Femur (tissue), 1 donor: ENCODE results near the gene FILIP1.

Source experiments
- DNase-seq: peaks from one replicate; pipeline ENCODE4 v3.0.0-alpha.2; 2017

Gene FILIP1

DNA sequence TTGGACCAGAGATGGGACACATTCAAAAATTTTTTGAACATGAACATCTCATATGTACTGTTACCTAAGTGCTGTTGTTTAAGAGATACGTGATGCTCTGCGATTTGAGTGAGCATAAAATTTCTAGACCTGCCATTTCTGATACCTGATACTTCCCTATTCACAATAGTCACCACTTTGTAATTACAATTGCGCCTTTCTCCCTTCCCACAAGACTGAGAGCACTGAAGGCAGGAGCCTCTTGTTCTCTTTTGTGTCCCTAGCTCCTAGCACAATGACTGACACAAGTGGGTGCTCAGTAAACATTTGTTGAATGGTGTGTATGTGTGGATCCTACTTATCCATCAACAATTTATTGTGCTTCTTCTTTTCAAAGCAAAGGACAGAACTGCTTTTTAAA is 116.2 kb downstream of the FILIP1 start:
- DNase-seq: no peak

DNA sequence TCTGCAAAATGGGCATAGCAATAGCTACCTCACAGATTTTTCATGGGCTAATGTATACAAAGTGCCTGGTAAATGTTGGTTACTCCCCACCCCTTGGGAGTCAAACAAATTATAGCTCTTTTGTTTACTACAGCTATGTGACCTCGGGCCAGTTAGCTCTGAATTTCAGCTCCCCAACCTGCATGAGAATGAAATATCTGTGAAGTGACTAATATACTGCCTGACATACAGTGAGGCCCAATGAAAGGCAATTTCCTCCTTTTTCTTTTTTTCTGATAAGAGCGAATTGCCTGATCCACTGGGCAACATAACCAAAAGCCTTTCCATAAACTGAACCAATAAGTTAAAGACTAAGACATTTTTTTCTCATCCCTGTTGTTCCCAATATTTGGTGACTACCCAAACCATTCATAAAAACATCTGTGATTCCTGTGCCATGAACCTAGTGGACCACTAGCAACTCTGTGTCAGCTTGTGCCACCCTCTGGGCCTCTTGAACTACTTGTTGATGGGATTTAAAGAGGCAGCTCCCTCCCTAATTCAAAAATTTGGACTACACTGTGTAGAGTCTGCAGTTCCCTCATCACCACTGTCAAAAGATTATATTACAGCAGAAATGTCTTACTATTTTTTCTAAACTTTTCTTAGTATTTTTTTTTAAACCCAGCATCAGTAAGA is 117.1 kb downstream of the FILIP1 start:
- no peak for DNase-seq

DNA sequence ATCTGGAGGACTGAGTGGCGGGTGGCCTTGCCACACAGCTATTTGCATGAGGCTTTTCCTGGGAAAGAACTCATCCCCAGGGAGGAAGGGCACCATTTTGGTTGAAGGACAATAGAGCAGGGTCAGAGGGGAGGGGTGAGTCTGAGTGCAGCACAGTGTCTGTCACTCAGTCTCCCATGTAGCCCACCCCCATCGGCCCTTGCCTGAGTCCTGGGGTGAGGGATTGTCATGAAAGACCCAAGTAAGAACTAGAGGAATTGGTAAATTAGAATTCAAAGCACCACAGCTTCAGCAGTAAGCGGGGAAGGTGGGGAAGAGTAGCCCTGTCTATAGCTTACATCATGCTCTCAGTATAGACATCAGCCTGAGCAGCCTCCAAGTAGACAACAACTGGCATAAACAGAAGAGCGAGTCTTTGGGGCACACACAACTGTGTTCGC is 118.6 kb downstream of the FILIP1 start:
- DNase-seq: peak; percentile 18

DNA sequence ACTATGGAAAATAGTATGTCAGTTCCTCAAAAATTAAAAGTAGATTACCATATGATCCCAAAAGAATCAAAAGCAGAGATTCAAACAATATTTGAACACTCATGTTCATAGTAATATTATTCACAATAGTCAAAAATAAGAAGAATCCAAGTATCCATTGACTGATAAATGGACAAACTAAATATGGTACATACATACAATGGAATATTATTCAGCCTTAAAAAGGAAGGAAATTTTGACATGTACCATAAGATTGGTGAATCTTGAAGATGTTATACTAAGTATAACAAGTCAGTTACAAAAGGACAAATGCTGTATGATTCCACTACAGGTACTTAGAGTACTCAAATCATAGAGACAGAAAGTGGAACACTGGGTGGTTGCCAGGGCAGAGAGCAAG is 120.7 kb downstream of the FILIP1 start:
- DNase-seq: no peak

DNA sequence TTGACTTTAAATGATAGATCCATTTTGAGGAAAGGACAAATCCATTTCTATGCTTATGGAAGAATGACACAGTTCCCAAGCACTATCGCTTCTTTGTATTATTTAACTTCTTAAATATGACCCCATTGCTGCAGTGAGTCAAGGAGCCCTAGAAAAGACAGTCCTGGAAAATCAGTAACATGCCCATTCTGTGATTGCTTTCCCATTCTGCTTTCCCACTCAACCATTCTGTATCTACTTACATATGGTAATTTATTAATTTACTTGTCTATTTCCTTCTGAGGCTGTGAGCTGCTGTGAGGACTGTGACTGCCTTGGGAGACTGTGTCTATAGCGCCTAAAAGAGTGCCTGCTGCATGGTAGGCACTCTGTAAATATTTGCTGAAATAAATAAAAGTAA is 123.6 kb downstream of the FILIP1 start:
- DNase-seq: no peak

DNA sequence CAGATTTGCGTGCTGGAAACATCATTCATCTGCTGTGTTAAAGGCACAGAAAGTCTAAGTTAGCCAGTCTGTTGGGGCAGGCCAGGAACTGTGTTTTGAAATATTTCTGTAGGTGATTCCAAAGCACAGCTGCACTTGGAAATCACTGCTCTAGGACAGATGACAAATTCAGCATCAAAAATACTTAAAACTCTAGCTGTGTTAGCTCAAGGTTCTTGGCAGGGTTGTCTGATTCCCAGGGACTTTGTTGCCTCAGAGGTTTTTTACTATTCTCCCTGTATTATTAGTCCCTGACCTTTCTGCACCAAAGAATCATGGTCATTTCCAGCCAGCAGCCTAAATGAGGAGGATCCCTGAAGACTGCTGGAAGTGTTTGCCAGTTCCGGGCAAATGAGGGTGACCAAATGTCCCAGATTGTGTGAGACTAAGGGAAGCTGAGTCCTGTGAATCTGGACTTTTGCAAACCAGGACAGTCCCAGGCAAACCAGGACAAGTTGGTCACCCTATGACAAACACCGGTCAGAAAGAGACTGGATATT is 124.7 kb downstream of the FILIP1 start:
- DNase-seq: peak; percentile 21

DNA sequence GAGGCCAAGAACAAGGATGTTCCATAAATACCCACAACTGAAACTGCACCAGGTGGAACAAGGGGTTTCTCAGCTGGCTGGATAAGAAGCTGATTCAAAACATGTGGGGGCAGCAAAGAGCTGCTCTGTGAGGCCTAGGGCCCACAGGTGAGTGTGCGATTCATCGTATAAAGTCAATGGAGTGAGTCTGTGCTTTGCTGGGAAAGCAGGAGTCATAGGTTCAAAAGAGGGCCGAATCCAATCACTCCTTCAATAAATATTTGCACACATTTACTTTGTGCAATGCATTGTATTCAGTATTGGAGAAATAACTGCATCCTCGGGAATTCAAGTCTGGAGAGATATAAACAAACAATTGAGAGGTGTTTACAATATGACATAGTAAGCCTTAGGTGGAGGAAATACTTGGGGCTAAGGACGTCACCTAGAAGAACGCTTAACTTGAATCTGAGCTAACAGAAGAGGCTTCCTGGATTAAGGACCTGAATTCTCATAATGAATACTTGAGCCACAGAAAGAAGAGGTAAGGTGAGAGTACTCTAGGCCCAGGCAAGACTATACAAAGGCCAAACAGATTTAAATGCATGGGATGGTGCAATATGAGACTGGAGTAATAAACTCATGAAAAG is 125.3 kb downstream of the FILIP1 start:
- DNase-seq: peak; percentile 22

DNA sequence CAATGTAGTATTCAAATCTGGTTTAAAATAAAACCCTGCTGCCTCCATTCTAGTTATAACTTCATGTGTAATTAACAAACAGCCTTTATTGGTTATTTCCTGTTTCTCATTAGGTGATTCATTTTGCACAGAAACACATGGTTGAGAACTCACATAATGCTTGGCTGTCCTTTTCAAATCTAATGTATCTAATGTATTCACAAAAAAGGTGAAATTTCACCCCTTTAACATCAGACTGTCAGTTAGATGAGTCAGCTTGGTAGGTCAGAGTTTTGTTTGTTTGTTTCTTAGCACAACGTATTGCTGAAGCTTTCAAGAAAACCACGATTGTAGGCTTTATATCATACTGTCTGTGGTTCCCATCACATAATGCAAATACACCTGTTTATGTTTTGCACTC is 130.3 kb downstream of the FILIP1 start:
- DNase-seq: no peak

DNA sequence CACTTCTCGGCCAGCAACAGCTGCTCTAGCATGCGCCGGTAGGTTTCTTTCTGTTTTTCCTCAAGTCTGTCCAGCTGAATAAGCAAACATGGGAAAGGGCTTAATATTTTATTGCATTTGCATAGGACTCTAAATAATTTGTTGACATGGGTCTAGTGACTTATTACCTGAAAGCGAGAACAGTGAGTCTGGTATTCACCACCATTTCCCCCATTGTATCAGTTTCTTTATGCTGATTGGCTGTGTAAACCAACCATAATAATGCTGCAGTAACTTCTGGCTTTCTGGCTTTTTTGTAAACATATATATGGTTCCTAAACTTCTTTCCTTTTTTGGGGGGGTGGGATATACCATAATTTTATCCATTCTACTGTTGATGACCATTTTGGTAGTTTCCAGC is 140.0 kb downstream of the FILIP1 start:
- no peak for DNase-seq

DNA sequence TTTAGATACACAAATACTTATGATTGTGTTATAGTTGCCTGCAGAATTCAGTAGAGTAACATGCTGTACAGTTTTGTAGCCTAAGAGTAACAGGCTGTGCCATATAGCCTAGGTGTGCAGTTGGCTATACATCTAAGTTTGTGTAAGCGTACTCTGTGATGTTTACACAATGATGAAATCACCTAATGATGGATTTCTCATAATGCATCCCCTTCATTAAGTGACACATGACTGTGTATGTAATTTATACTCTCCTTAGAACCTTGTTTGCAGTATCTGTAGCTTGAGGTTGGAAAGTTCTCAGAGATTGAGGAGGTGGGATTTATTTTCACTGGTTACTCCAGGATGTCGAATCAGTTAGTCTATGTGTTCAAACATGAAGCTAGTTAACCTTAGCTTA is 142.0 kb downstream of the FILIP1 start:
- DNase-seq: no peak

DNA sequence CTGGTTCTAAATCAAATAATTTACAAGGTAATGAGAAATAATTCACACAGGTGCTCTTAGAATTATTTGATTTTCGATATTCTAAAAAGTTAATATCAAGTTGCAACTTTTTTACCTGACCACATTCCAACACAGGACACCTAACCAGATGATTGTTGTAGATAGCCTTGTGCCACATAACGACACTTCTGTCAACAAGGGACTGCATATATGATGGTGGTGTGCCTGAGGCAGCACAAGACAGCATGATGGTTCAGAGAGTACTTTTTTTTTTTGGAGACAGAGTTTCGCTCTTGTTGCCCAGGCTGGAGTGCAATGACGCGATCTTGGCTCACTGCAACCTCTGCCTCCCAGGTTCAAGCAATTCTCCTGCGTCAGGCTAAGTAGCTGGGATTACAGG is 142.8 kb downstream of the FILIP1 start:
- DNase-seq: no peak

DNA sequence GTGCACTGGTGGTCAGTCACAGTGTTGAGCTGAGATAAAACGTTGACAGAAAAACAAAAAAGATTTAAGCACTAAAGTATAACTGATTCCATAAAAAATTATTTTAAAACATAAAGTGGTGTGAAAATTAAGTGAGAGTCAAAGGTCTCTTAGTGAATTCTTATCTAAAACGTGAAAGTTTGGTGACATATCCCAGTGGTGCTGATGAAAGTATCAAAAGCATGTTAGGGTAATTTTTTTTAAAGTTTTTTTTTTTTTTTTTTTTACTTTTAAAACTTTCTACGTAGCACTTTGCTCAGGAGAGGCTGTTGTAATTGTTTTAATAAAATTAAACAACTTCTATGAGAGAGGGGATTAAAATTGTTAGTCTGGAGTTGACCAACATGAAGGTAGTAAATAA is 143.4 kb downstream of the FILIP1 start:
- no peak for DNase-seq

DNA sequence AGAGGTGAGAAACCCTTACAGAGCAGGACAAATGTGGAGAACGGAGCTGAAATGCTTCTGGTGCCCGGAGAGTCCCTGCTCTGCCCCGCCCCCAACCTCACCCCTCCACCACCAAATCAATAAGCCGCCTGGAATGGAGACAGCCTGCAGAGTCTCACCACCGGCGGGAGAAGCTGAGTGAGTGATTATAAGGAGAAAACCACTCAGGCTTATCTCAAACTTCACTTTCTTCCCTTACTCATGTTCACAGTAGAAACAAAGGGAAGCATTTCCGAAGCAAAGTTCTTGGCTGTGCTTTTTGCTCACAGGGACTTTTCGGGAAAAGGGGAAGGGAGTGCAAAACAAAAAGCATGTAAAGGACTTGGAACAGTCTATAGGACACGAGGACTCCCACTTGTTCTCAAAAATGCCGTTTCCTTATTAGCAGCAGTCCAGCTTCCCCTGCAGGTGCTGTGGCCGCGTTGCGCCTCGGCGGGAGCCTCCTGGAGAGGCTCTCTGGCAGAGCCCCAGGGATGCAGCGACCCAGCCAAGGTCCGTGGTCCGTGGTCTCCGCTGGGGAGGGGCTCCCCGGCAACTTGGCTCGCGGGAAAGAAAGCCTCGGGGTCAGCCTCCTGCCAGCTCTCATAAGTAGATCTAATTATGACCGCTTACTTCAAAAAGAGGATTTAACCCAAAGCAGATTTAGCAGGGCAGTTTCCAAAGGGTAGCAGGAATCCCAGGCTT is 144.2 kb downstream of the FILIP1 start:
- peak; percentile 71 for DNase-seq

DNA sequence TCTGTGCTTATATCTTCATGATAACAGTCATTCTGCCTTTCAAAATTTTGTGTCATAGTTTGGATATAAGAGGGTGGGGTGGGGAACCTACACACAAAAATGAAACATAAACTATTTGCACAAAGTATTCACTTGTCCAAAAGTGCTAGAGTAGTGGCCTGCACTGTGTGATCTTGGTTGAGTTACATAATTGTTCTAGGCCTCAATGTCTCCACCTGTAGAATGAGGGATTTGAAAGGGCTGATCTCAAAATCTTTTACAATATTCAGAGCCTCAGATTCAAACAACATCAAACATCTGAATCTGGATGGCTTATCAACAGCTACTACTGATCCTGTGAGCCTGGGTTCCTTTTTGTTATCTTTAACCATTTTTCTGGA is 144.7 kb downstream of the FILIP1 start:
- DNase-seq: no peak

DNA sequence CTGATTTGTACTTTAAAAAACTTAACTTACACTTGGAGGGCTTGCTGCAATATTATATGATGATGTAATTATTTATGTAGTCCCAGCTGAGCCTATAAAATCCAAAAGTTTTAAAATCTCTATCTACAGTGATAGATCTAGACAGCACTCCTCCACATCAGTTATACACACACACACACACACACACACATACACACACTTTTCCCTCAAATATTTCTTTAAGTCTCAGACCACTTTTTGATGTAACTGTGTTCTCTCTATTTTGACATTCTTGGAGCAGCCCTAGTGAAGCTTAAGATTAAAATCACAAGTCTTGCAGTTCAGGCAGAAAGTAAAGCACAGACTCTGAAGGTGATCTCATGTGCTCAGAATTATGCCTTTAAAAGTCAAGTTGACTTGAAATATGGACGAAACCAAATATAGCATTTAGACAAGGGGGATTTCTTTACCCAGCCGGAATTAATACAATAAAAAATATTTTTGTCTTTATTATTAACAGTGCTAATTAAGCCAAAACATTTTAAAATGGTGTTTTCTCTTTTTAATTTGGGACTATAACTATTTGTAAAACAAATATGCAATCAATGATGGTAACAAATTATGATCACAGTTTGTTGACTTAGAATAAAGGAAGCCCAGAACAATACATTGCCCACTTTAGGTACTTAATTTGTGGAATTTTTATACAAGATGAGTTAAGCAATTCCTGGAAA is 145.5 kb downstream of the FILIP1 start:
- DNase-seq: no peak

DNA sequence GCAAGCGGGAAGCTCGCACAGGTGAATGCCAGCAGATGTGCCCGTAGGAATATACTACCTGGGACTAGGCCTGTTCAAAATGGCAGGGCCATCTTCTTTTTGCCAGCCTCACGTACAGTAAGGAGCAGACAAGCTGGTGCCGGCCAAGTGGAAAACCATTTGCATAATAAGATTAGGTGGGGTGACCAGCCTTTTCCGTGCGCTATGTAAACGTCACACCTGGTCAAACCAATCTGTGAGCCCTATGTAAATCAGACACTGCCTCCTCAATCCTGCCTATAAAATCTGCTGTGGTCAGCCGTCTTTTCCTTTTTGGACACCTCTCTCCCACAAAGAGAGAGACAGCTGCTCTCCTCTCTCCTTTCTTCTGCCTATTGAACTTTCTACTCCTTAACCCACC is 148.2 kb downstream of the FILIP1 start:
- DNase-seq: no peak

DNA sequence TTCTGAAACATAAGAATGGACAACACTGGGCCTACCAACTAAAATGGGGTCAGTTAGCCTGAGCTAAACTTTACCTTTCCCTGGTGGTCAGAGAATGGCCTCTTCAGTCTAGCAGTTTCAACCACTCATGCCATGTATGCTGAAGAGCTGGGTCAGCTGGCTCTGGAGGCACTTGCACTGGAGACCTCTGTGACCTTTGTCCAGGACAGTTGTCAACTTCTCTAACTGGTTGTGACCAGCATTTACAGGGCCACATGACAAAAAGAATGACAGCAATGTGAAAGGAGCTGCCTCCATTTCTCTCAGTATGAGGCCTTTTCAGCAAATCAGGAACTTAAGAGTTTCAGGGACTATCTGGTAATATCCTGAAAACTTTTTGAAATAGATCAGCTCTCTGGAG is 149.1 kb downstream of the FILIP1 start:
- DNase-seq: no peak

DNA sequence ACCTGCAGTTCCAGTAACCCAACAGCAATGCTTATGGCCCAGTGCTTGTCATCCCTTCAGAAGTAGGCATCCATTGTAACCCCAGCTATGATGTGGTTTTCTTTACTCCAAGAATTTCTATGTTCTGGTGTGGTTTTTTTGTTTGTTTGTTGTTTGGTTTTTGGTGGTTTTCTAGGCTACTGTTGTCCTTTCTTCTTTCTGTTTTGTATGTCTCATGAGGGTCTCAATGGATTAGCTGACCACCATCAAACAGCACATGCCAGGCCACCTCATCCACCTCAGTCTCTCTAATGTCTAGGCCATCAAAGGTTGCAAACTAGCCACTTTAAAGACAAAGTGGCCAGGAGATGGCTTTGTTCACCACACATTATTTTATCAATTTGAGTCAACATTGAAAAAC is 149.6 kb downstream of the FILIP1 start:
- no peak for DNase-seq

DNA sequence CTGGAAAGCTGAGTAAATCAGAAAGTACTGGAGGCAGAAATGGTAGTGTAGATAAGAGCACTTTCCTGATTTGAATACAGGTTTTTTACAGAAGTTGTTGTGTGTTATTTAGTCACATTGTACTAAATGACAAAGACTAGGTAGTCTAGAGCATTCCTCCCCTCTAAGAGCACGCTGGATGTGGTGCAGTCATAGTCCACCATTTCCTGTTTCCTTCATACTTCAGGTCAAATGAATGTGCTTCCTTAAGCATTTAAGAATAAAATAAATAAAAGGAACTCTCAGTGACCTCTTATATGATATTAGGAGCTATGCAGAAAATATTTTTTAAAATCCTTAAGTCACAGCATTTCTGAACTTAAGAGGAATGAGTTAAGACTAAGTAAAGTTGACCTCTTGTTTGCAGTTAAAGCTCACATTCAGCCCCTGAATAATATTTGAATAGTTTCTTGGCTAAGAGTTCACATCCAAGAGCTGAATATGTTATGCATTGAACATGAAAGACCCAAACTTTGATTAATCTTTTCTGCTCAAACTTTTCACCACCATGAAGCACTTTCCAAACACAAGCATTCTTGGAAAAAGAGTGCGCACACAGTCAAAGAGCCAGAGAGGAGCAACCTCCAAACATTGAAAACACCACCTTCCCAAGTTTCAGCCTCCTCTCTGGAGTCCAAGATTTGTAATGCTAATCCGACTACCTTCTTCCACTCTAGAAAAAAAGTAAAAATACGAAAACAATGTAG is 155.6 kb downstream of the FILIP1 start:
- no peak for DNase-seq

DNA sequence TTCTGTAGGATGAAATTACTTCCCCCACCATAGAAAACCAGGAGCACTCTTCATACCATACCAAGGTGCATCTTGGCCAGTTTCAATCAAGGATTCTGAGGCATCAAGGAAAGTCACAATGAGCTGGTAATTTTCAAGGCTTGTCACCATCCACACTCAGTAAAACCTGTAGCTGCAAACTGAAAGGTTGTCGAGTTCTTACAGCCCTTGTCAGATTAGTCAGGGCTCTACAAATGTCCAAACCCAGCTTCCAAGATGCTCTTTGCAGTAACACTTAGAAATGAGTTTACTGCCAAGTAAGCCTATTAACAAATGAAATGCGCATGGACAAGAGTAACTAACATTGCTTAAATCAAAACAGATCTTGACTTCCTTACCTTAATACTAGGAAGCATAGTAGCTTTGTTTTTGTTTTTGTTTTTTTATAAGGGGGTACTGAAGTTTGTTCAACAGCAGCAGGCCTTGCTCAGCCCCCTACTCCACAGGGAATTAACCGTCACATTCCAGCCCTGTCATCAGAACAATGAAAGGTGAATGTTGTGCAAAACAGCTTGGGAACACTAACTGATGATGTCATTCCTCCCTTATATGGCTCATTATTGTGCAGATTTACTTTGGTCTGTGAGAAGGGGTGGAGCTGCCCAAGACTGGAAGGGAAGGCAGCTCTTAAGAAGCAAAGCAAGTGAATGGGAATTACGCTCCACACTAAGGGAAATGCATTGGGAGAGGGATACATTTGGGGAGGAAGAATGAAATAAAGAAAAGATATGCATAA is 159.1 kb downstream of the FILIP1 start:
- DNase-seq: no peak

DNA sequence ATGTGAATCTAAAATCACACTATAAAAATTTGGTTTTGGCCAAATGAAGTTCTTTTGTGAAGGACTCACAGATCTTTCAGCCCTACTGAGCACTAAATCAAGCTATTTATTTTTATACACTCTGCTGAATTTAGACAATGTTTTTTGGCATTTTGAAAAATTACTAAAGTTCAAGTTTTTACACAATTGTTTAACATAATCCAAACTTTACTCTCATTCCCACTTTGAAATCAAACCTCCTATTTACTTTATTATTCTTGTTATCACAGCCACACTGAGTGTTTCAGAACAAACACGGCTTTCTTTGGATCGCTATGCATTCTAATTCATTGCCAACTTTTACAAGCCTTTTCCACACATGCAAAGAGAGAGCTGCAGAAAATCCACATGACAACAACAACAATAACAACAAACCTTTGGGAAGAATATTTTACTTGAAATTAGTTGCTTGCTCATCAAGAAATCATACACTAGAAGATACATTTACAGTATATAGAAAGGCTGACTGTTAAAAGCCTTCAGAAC is 159.9 kb downstream of the FILIP1 start:
- DNase-seq: no peak

DNA sequence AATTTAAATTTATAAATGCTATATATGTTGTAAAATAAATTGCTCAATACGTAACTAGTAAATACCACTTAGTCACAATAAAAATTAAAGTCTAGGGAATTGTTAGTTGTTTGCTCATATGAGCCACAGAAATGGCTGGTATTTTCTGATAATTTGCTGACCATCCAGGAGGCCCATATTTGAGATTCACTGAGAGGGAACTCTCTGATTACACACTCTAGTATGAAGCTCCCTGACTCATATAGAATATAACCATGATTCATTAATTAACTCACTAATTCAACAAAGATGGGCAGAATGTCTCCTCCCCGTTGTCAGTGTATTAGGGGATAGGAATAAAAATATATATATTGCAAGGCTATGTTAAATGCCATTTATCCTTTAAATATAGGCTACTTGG is 162.4 kb downstream of the FILIP1 start:
- DNase-seq: no peak
